ENCODE results near the gene SLC28A3.

Gene SLC28A3

GRCh38 chr9:84324811-84325210, 15.7 kb downstream of the SLC28A3 start:
- no peaks in the 10 kb centered on the region for H3K27me3 ChIP-seq (ENCODE audit: insufficient read depth, poor library complexity, severe bottlenecking)
- DNase-seq (ENCODE audit: low spot score) (no peak), ATAC-seq (ENCODE audit: low read depth) (no peak)
- peaks cover 4% of the 10 kb centered on the region for H3K9me3 ChIP-seq (ENCODE audit: severe bottlenecking)
- H3K36me3 ChIP-seq (ENCODE audit: low read depth), result no peaks in the 10 kb centered on the region
- peaks cover 35% of the 10 kb centered on the region for H3K4me1 ChIP-seq (ENCODE audit: insufficient read depth, poor library complexity, severe bottlenecking)
- TF ChIP-seq CTCF (IDR thresholded peaks at IDR 0.05; ENCODE audit: poor library complexity, severe bottlenecking), result no peak
- H3K27ac ChIP-seq (ENCODE audit: poor library complexity, severe bottlenecking), result peak overlapping the region; percentile 85
- no peak overlapping the region for H3K4me3 ChIP-seq (ENCODE audit: severe bottlenecking)

DNA sequence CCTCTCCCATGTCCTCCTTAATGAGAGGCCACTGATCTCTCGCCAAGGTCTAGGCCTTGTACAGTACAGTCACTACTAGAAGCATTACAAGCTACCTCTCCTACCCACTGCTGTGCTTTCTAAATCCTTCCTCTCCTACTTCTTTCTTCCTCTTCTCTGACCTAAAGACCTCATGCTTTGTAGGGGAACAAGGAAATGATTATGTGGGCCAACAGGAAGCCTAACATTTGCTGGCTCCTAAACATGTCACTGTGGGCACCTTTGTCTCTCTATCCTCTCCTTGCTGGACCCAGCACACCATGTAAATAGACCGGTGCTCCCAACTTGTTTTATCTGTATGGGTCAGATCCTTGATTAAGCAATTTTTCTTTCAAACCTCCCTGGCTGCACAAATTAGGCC, 16.7 kb downstream of the SLC28A3 start:
- no peaks in the 10 kb centered on the region for H3K36me3 ChIP-seq (ENCODE audit: low read depth)
- no peak overlapping the region for H3K4me3 ChIP-seq (ENCODE audit: severe bottlenecking)
- H3K27me3 ChIP-seq (ENCODE audit: insufficient read depth, poor library complexity, severe bottlenecking), result no peaks in the 10 kb centered on the region
- H3K27ac ChIP-seq (ENCODE audit: poor library complexity, severe bottlenecking), result peak overlapping the region; percentile 85
- H3K9me3 ChIP-seq (ENCODE audit: severe bottlenecking), result peaks cover under 1% of the 10 kb centered on the region
- no peak for DNase-seq (ENCODE audit: low spot score)
- ATAC-seq (ENCODE audit: low read depth), result no peak
- TF ChIP-seq CTCF (IDR thresholded peaks at IDR 0.05; ENCODE audit: poor library complexity, severe bottlenecking), result no peak
- peaks cover 35% of the 10 kb centered on the region for H3K4me1 ChIP-seq (ENCODE audit: insufficient read depth, poor library complexity, severe bottlenecking)

DNA sequence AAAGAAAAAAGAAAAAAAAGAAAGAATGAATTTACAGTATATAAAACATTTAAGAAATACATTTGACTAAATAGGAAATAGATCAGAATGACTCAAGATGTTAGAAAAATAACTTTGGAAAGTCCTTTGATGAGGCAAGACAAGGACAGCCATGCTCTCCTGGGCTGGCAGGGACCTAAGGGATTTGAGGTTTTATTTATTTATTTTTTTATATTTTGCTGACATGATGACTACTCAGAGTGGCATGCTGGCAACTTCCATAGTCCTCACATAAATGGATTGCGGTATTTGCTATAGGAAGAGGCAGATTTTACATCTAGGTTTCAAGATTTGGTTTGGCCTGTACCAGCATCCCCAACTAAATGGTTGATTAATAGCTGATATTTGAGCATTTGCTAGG, 17.7 kb downstream of the SLC28A3 start:
- DNase-seq (ENCODE audit: low spot score) (no peak), ATAC-seq (ENCODE audit: low read depth) (peak; percentile 92)
- H3K27ac ChIP-seq (ENCODE audit: poor library complexity, severe bottlenecking), result peak overlapping the region; percentile 85
- H3K4me1 ChIP-seq (ENCODE audit: insufficient read depth, poor library complexity, severe bottlenecking), result peaks cover 35% of the 10 kb centered on the region
- no peaks in the 10 kb centered on the region for H3K27me3 ChIP-seq (ENCODE audit: insufficient read depth, poor library complexity, severe bottlenecking)
- no peak for TF ChIP-seq CTCF (IDR thresholded peaks at IDR 0.05; ENCODE audit: poor library complexity, severe bottlenecking)
- no peaks in the 10 kb centered on the region for H3K36me3 ChIP-seq (ENCODE audit: low read depth)
- H3K9me3 ChIP-seq (ENCODE audit: severe bottlenecking), result no peaks in the 10 kb centered on the region
- no peak overlapping the region for H3K4me3 ChIP-seq (ENCODE audit: severe bottlenecking)

DNA sequence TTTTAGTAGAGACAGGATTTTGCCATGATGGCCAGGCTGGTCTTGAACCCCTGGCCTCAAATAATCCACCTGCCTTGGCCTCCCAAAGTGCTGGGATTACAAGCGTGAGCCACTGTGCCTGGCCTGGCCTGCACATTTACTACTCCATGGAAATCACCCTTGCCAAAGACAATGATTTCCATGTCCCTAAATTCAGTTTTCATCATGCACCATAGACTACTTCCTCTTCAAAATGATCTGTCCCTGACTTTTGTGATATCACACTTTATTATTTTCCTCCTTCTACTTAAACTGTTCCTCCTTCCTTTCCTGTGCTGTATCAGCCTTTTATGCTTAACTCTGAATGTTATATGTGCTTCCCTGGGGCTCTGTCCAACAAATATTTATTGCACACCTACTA, 20.3 kb downstream of the SLC28A3 start:
- ATAC-seq (ENCODE audit: low read depth) (no peak), DNase-seq (ENCODE audit: low spot score) (no peak)
- Histone ChIP-seq H3K36me3 (ENCODE audit: low read depth) (no peaks in the 10 kb centered on the region), H3K27ac (ENCODE audit: poor library complexity, severe bottlenecking) (no peak overlapping the region), H3K4me3 (ENCODE audit: severe bottlenecking) (no peak overlapping the region), H3K9me3 (ENCODE audit: severe bottlenecking) (no peaks in the 10 kb centered on the region), H3K4me1 (ENCODE audit: insufficient read depth, poor library complexity, severe bottlenecking) (peaks cover 25% of the 10 kb centered on the region), H3K27me3 (ENCODE audit: insufficient read depth, poor library complexity, severe bottlenecking) (no peaks in the 10 kb centered on the region)
- TF ChIP-seq CTCF (IDR thresholded peaks at IDR 0.05; ENCODE audit: poor library complexity, severe bottlenecking), result no peak

DNA sequence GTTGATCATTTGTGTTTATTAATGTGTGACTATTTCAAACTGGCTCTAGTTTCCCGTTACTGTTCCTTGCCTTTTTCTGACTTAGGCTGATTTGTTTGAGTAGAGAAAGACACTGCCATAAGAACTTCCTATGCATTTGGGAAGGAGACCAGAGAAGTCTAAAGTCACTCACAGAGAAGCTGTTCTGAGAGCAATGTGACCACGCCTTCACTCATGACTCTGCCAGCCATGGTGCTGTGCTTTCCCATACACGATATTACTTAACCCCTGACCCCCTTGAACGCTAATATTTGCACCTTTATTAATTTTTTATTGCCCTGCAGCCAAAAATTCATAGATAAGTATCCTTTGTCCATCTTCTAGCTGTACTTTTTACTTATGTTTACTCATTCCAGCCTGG, 20.9 kb downstream of the SLC28A3 start:
- no peak overlapping the region for H3K27ac ChIP-seq (ENCODE audit: poor library complexity, severe bottlenecking)
- H3K4me3 ChIP-seq (ENCODE audit: severe bottlenecking), result no peak overlapping the region
- TF ChIP-seq CTCF (IDR thresholded peaks at IDR 0.05; ENCODE audit: poor library complexity, severe bottlenecking), result no peak
- ATAC-seq (ENCODE audit: low read depth) (no peak), DNase-seq (ENCODE audit: low spot score) (no peak)
- H3K4me1 ChIP-seq (ENCODE audit: insufficient read depth, poor library complexity, severe bottlenecking), result peaks cover 20% of the 10 kb centered on the region
- H3K27me3 ChIP-seq (ENCODE audit: insufficient read depth, poor library complexity, severe bottlenecking), result no peaks in the 10 kb centered on the region
- H3K36me3 ChIP-seq (ENCODE audit: low read depth), result no peaks in the 10 kb centered on the region
- H3K9me3 ChIP-seq (ENCODE audit: severe bottlenecking), result no peaks in the 10 kb centered on the region

Measured in RWPE2 (cell line).